HG02840 (cell line): ENCODE measurements around the gene CSTB.

Experiments used
- ATAC-seq: cut with Tn5 transposase; IDR thresholded peaks from one replicate; pipeline ENCODE4 v1.9.1; 2021; ENCODE audit warnings: mild to moderate bottlenecking, moderate library complexity, moderate number of reproducible peaks; ENCODE audit not compliant: unreplicated experiment, low FRiP score

The CSTB gene

DNA sequence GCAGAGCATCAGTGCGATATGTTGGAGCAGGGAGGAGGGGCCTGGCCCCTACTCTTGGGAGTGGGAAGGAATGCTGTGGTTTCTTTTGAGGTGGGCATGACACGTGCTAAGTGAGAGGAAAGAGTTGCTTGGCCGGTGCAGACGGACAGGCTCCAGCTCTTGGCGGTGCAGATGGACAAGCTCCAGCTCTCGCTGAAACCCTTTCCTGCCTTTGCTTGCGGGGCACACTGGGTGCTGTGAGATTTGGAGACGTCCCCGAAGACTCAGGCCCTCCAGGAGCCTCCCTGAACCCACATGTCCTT lies 41.2 kb downstream of the CSTB start:
- no peak for ATAC-seq

DNA sequence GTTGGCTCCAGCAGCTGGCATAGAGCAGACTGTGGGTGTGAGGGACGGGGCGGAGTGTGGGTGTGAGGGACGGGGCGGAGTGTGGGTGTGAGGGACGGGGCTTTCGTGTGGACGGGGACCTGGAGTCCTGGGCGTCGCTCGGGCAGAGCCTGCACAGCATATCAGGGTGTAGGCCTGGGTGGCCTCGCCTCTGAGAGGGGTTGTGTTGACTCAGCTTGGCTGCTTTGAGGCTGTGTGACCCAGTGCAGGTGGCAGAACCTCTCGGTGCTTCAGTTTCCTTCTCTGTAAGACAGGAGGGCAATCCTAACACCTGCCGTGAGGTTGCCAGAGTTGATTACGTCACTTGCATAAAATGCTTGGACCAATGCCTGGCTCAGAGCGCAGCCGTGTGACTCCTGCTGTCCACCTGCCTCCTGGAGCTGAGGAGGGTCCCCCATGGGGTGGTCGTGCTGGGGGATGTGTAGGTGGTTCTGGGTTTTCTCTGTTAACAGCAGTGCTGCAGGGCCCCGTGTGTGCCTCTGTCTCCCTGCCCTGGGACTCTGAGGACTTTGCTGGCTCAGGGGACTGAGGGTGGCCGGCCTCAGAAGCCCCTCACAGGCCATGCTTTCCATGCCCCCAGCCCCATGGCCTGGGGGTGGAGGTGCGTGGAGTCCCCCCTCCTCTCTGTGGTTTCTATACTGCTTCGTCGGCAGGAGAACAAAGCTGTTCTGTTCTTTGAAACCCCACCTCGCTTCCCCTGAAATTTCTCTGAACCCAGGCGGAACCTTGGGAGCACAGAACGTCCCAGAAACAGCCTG lies 41.8 kb downstream of the CSTB start:
- ATAC-seq: no peak

DNA sequence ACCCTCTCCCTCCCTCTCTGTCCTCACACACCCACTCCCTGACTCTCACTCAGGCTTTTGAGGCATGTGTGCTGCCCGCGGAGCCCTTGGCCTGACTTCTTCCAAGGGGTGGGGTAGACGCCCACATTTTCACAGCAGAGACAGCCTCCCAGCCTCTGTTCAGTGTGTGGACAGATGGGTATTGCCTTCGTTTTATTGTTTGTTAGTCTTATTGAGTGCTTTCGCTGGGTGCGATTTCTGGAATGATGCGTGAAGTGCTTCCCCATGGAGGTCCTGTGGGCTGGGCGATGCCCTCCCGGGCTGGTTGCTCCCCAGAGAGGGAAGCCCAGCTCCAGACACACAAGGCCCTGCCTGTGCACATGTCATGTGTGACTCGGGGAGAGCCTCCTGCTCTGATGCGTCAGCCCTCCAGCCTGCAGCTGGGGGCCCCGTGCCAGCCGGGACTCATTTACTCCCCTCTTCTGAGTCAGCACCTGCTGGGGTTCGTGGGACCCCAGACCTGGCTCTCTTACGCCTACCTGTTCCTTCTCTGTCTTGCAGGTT lies 42.5 kb downstream of the CSTB start:
- ATAC-seq: no peak

DNA sequence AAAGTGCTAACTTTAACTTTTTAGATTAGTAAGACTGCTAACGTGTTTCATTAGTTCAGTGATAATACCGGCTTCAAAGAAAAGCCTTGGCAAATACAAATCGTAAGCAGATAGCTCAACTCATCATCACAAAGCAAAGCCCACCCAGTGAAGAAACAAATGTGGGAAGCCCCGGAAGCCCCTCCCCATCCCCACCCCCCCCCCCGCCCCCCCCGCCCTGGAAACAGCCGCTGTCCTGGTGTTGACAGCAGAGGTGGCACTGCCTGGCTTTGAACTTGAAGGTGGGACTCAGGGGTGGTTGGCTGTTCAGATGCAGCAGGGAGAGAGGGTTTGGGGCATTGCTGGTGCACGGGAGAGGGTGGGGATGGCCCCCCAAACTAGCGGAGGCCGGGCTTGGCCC lies 43.0 kb downstream of the CSTB start:
- no peak for ATAC-seq

GRCh38 chr21:43731891-43732711 lies 44.0 kb downstream of the CSTB start:
- ATAC-seq: no peak

GRCh38 chr21:43731476-43731875 lies 44.6 kb downstream of the CSTB start:
- ATAC-seq: no peak

- ATAC-seq: peak; percentile 51
Observed at GRCh38 chr21:43728467-43729390, 47.4 kb downstream of the CSTB start.

- no peak for ATAC-seq
Observed at GRCh38 chr21:43728154-43728466, 48.0 kb downstream of the CSTB start.

DNA sequence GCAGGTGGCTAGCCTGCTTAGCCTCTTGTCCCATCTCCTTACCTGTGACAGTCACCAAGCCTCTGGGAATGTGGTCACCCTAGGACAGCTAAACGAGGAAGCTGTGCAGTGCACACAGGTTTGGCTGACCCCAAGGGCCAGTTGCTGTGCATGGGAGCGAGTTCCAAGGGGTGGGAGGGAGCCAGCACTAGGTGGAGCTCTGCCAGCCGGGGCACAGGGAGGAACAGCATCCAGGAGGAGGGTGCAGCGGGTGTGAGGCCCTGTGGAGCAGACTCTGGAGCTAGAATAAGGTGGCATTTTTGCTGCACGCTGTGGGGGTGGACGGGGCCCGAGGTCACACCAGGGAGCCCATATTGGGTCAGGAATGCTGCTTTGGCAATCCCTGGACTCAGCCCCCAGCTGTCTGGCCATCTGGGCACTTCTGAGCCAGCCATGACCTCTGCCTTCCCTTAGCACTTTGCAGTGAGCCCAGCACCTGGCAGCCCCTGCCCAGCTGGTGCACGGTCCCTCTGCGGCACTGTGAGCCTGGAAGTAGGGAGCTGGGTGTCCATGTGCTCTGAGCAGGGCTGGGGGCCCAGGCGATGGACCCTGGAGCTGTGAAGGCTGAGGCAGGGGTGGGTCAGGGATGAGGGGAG lies 48.5 kb downstream of the CSTB start:
- ATAC-seq: no peak

- ATAC-seq: no peak
Observed at GRCh38 chr21:43726686-43727518, 49.2 kb downstream of the CSTB start.
